Suprapubic skin (tissue), 4 donors: ENCODE measurements around the gene ARID3A. TPM values are rescaled to one million over a fixed set of nuclear protein-coding genes. Genes with fewer than 3 reads are reported as not detected.

ENCODE experiments used
- DNase-seq, 2 donors: peaks; one replicate each; pipeline ENCODE4 v3.0.0-alpha.2; 2019; ENCODE audit warnings: low spot score in 2 of 2
- H3K27ac ChIP-seq: fragments of 200-600 bp; sonication (generic); one replicate; pipeline ENCODE4 v1.5.1; 2019
- H3K27me3 ChIP-seq: fragments of 200-600 bp; sonication (generic); one replicate; pipeline ENCODE4 v1.5.1; 2019
- H3K36me3 ChIP-seq: fragments of 200-600 bp; sonication (generic); one replicate; pipeline ENCODE4 v1.5.1; 2019
- H3K4me1 ChIP-seq: fragments of 200-600 bp; sonication (generic); one replicate; pipeline ENCODE4 v1.5.1; 2019
- H3K4me3 ChIP-seq: fragments of 200-600 bp; sonication (generic); one replicate; pipeline ENCODE4 v1.5.1; 2019; ENCODE audit warnings: mild to moderate bottlenecking
- H3K9me3 ChIP-seq: fragments of 200-600 bp; sonication (generic); one replicate; pipeline ENCODE4 v1.5.1; 2019
- CTCF ChIP-seq, 2 donors: fragments of 200-600 bp in 1 of 2; fragments of 450-650 bp in 1 of 2; sonication (generic) in 1 of 2; IDR thresholded peaks; one replicate each; pipeline ENCODE4 v1.5.1; 2016 to 2019; ENCODE audit warnings: antibody characterized with exemption in 2 of 2, mild to moderate bottlenecking in 1 of 2, moderate library complexity in 1 of 2
- EP300 ChIP-seq: sonication (generic); formaldehyde crosslinking; IDR thresholded peaks from one replicate; pipeline ENCODE4 v1.6.1; 2017; ENCODE audit warnings: antibody characterized with exemption
- POLR2A ChIP-seq, 2 donors: fragments of 450-650 bp; IDR thresholded peaks; one replicate each; pipeline ENCODE4 v1.6.1; 2017; ENCODE audit warnings: antibody characterized with exemption in 2 of 2, mild to moderate bottlenecking in 2 of 2, moderate library complexity in 2 of 2
- POLR2AphosphoS5 ChIP-seq, 3 donors: sonication (generic); formaldehyde crosslinking; IDR thresholded peaks; one replicate each; pipeline ENCODE4 v1.6.1; 2017; ENCODE audit warnings: antibody characterized with exemption in 3 of 3
- WGBS: methylation state at CpG from one replicate; pipeline ENCODE4 v1.1.5; 2018; 5-methylcytosine and 5-hydroxymethylcytosine counted together
- total RNA-seq, 4 donors: library from RNA; depleted of rRNA; stranded (reverse); fragments of >200 nt; gene quantifications; one replicate each; pipeline ENCODE4 v1.1.0, GENCODE V29; 2016

Gene ARID3A
- total RNA-seq, 4 donors from 2014 or later = 4.7 to 7.5 (median 6.1) TPM

GRCh38 chr19:982567-983170, 56.8 kb downstream of the ARID3A start:
- Histone ChIP-seq H3K36me3 (peaks cover 11% of the 10 kb centered on the region), H3K4me3 (peak overlapping the region; percentile 45), H3K4me1 (peaks cover 39% of the 10 kb centered on the region), H3K27me3 (no peaks in the 10 kb centered on the region), H3K27ac (no peak overlapping the region), H3K9me3 (no peaks in the 10 kb centered on the region)
- DNase-seq = no peak
- peak; percentile 93 to 99 for TF ChIP-seq CTCF (IDR thresholded peaks at IDR 0.05)
- no peak for TF ChIP-seq POLR2A (IDR thresholded peaks at IDR 0.05)
- WGBS = 1% methylated on average over 19 of the region's 46 CpGs

- Histone ChIP-seq H3K4me1 (peaks cover 38% of the 10 kb centered on the region), H3K27me3 (no peaks in the 10 kb centered on the region), H3K27ac (peak within 1 kb of the TSS; percentile 81), H3K36me3 (peaks cover 19% of the 10 kb centered on the region), H3K4me3 (peak within 1 kb of the TSS; percentile 85), H3K9me3 (no peaks in the 10 kb centered on the region)
- WGBS = under 1% methylated on average over 16 of the region's 78 CpGs
- TF ChIP-seq EP300 (no peak), CTCF (IDR thresholded peaks at IDR 0.05) (peak in 1 of 2 donors; percentile 0), POLR2AphosphoS5 (IDR thresholded peaks at IDR 0.05) (peak in 2 of 3 donors; percentile 56 to 63), POLR2A (IDR thresholded peaks at IDR 0.05) (peak in 1 of 2 donors; percentile 58)
- DNase-seq = peak; percentile 95 to 97
Measured at GRCh38 chr19:984165-984967, 58.5 kb downstream of the ARID3A start, which contains the start of gene WDR18. Gene WDR18, plus strand, starts transcription at chr19:984345. Its CDS starts 9 bp downstream, at chr19:984354.

GRCh38 chr19:986083-986482, 60.2 kb downstream of the ARID3A start:
- peaks cover 33% of the 10 kb centered on the region for H3K36me3 ChIP-seq
- no peak for TF ChIP-seq CTCF (IDR thresholded peaks at IDR 0.05)
- TF ChIP-seq POLR2A (IDR thresholded peaks at IDR 0.05) = no peak
- TF ChIP-seq EP300 = no peak
- TF ChIP-seq POLR2AphosphoS5 (IDR thresholded peaks at IDR 0.05) = no peak

GRCh38 chr19:988081-988480, 62.2 kb downstream of the ARID3A start:
- 90% methylated on average over 2 of the region's 14 CpGs for WGBS
- peaks cover 21% of the 10 kb centered on the region for H3K4me1 ChIP-seq
- no peak for DNase-seq
- H3K36me3 ChIP-seq = peaks cover 46% of the 10 kb centered on the region
- H3K27me3 ChIP-seq = no peaks in the 10 kb centered on the region
- no peak overlapping the region for H3K4me3 ChIP-seq
- H3K9me3 ChIP-seq = no peaks in the 10 kb centered on the region
- TF ChIP-seq CTCF (IDR thresholded peaks at IDR 0.05) (no peak), POLR2A (IDR thresholded peaks at IDR 0.05) (no peak), EP300 (no peak), POLR2AphosphoS5 (IDR thresholded peaks at IDR 0.05) (no peak)
- no peak overlapping the region for H3K27ac ChIP-seq

More at GRCh38 chr19:986083-986482, 60.2 kb downstream of the ARID3A start:
- Histone ChIP-seq H3K9me3 (no peaks in the 10 kb centered on the region), H3K27me3 (no peaks in the 10 kb centered on the region), H3K4me3 (no peak overlapping the region), H3K27ac (no peak overlapping the region), H3K4me1 (peaks cover 29% of the 10 kb centered on the region)
- WGBS = 87% methylated on average over 13 of the region's 14 CpGs
- DNase-seq = no peak

- TF ChIP-seq POLR2AphosphoS5 (IDR thresholded peaks at IDR 0.05) = no peak
- no peak for TF ChIP-seq CTCF (IDR thresholded peaks at IDR 0.05)
- no peak for TF ChIP-seq POLR2A (IDR thresholded peaks at IDR 0.05)
- TF ChIP-seq EP300 = no peak
- Histone ChIP-seq H3K4me3 (no peak overlapping the region), H3K27ac (no peak overlapping the region), H3K36me3 (peaks cover 48% of the 10 kb centered on the region), H3K27me3 (no peaks in the 10 kb centered on the region), H3K4me1 (peaks cover 17% of the 10 kb centered on the region), H3K9me3 (no peaks in the 10 kb centered on the region)
- WGBS = 80% methylated on average over 6 of the region's 15 CpGs
- DNase-seq = no peak
Measured at GRCh38 chr19:988510-988909, 62.7 kb downstream of the ARID3A start.
